ENCODE results near the gene ALOX5.
"Not testable (repeated sequence)": the region's sequence is repeated elsewhere in the genome, so short reads cannot be mapped to it uniquely, and the experiment has no call there.

ALOX5 gene

GRCh38 chr10:45373576-45374349 lies at the start of gene ALOX5:
TSS of gene ALOX5 (plus strand) at chr10:45374216. CDS start at chr10:45374280, 64 bp downstream.
- DNase-seq: no peak

GRCh38 chr10:45325116-45325515 lies 48.9 kb upstream of the ALOX5 start:
- no peak for DNase-seq

GRCh38 chr10:45326864-45327263 lies 47.2 kb upstream of the ALOX5 start:
- not testable (repeated sequence) for DNase-seq

- not testable (repeated sequence) for DNase-seq
Observed at GRCh38 chr10:45331824-45332223, 42.2 kb upstream of the ALOX5 start.

GRCh38 chr10:45339894-45340293 lies 34.1 kb upstream of the ALOX5 start:
- no peak for DNase-seq

- not testable (repeated sequence) for DNase-seq
Observed at GRCh38 chr10:45340420-45340819, 33.6 kb upstream of the ALOX5 start.

GRCh38 chr10:45346652-45347335 lies 27.2 kb upstream of the ALOX5 start:
- DNase-seq: not testable (repeated sequence)

- DNase-seq: not testable (repeated sequence)
Observed at GRCh38 chr10:45347464-45347863, 26.6 kb upstream of the ALOX5 start.

- not testable (repeated sequence) for DNase-seq
Observed at GRCh38 chr10:45348196-45348765, 25.7 kb upstream of the ALOX5 start.

- no peak for DNase-seq
Observed at GRCh38 chr10:45353186-45353585, 20.8 kb upstream of the ALOX5 start.

GRCh38 chr10:45354261-45354660 lies 19.8 kb upstream of the ALOX5 start:
- DNase-seq: no peak

- no peak for DNase-seq
Observed at GRCh38 chr10:45355494-45355893, 18.5 kb upstream of the ALOX5 start.

GRCh38 chr10:45358961-45359360 lies 15.1 kb upstream of the ALOX5 start:
- DNase-seq: not testable (repeated sequence)

- not testable (repeated sequence) for DNase-seq
Observed at GRCh38 chr10:45361983-45362799, 11.8 kb upstream of the ALOX5 start.

GRCh38 chr10:45367643-45368042 lies 6.4 kb upstream of the ALOX5 start:
- DNase-seq: not testable (repeated sequence)

- no peak for DNase-seq
Observed at GRCh38 chr10:45368181-45368580, 5.8 kb upstream of the ALOX5 start.

- DNase-seq: no peak
Observed at GRCh38 chr10:45370202-45370955, 3.6 kb upstream of the ALOX5 start.

GRCh38 chr10:45371560-45371959 lies 2.5 kb upstream of the ALOX5 start:
- no peak for DNase-seq

GRCh38 chr10:45372251-45372951 lies 1.6 kb upstream of the ALOX5 start:
- no peak for DNase-seq

GRCh38 chr10:45373003-45373575 lies 927 bp upstream of the ALOX5 start:
- DNase-seq: peak; percentile 11
